Activated CD4-positive, alpha-beta memory T cell treated with anti-CD3 and anti-CD28 coated beads for 36 hours (primary cell): ENCODE measurements around the gene ZNF407. TPM values are rescaled to one million over a fixed set of nuclear protein-coding genes. Genes with fewer than 3 reads are reported as not detected.

ENCODE experiments used
- CTCF ChIA-PET: fragments of 350-600 bp; sonication (Branson Sonifier 250); formaldehyde crosslinking; loops from one replicate; lab custom pipeline; 2021; ENCODE audit warnings: antibody characterized with exemption, inconsistent platforms; lab: Charles Lee
- POLR2A ChIA-PET: fragments of 350-600 bp; sonication (Branson Sonifier 250); formaldehyde crosslinking; loops from one replicate; lab custom pipeline; 2021; ENCODE audit warnings: antibody characterized with exemption; lab: Charles Lee
- DNase-seq: peaks from one replicate; pipeline ENCODE4 v3.0.0-alpha.2; 2020
- H3K27ac Mint-ChIP-seq: one replicate; pipeline ENCODE4 v1.8.0; 2021; ENCODE audit warnings: mixed read lengths
- H3K27me3 Mint-ChIP-seq: one replicate; pipeline ENCODE4 v1.8.0; 2021; ENCODE audit warnings: mixed read lengths
- H3K36me3 Mint-ChIP-seq: one replicate; pipeline ENCODE4 v1.8.0; 2021; ENCODE audit warnings: mixed read lengths
- H3K4me1 Mint-ChIP-seq: one replicate; pipeline ENCODE4 v1.8.0; 2021; ENCODE audit warnings: low read depth, mixed read lengths
- H3K4me3 Mint-ChIP-seq: one replicate; pipeline ENCODE4 v1.8.0; 2021; ENCODE audit warnings: mild to moderate bottlenecking, mixed read lengths
- H3K9me3 Mint-ChIP-seq: one replicate; pipeline ENCODE4 v1.8.0; 2021; ENCODE audit warnings: mixed read lengths
- intact Hi-C: fragments of 100-400 bp; cut with micrococcal nuclease; formaldehyde crosslinking; loops from one replicate; pipeline ENCODE4 v1.15.1; 2023
- total RNA-seq, 2 experiments: library from RNA; stranded (reverse); gene quantifications; one replicate each; pipeline ENCODE4 v1.2.3, GENCODE V29; 2021

Gene ZNF407
- total RNA-seq, 2 experiments from 2014 or later, result 10.0 to 10.5 TPM

DNA sequence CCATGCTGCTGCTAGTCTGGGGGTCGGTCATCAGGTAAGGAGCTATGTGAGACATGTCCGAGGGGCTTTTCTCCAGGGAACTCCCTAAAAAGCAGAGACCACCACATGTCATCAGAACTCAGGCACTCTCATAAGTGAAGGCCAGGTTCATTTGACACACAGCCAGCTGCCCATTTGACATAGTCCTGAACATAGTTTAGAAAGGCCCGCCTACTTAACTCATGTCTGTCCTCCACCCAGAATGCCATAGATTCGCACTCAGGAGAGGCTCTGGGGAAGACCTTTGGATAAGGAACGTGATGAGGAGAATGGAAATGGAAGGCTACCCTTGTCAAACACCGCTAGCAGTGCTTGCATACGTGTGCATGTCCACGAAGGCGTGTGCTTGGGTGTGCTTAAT, 454.1 kb downstream of the ZNF407 start:
- Mint-ChIP-seq H3K4me3 (no peak overlapping the region), H3K27ac (no peak overlapping the region), H3K4me1 (no peaks in the 10 kb centered on the region), H3K36me3 (no peaks in the 10 kb centered on the region), H3K9me3 (no peaks in the 10 kb centered on the region), H3K27me3 (no peaks in the 10 kb centered on the region)
- POLR2A ChIA-PET, result no interaction called here
- intact Hi-C loops, result no loop called here
- DNase-seq, result no peak
- CTCF ChIA-PET, result no interaction called here

GRCh38 chr18:75052475-75052874, 454.8 kb downstream of the ZNF407 start:
- no peak overlapping the region for H3K27ac Mint-ChIP-seq

DNA sequence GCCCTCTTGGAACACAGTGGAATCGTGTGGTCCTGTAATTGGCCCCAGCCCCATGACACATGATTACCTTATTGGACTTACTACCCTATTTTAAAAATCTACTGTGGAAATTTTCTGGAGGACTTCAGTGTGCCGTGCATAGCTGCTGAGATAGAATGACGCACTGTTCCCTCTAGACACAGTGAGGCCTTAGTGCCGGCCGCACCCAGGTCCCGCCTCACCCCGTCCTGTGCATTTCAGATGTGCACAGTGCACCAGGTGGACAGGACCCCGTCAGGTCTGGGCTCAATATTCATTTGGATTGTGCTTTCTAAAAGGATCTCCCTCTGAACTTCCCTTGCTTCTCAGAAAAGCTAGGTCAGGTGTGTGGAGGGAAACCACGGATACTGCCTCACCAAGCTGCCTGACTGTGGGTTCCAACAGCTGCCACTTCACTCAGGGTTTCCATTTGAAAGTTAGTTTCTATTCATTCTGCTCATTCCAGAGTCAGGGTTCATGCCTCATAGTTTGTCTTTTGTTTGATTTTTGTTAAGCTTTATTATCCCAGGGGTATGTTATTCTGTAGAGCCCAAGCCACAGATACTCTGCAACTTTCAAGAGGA, 455.5 kb downstream of the ZNF407 start:
- Mint-ChIP-seq H3K27ac (no peak overlapping the region), H3K4me3 (no peak overlapping the region), H3K27me3 (no peaks in the 10 kb centered on the region), H3K36me3 (no peaks in the 10 kb centered on the region), H3K4me1 (no peaks in the 10 kb centered on the region), H3K9me3 (no peaks in the 10 kb centered on the region)
- intact Hi-C loops, result no loop called here
- CTCF ChIA-PET, result no interaction called here
- POLR2A ChIA-PET, result no interaction called here
- DNase-seq, result no peak

More at GRCh38 chr18:75052475-75052874, 454.8 kb downstream of the ZNF407 start:
- intact Hi-C loops, result no loop called here
- Mint-ChIP-seq H3K4me1 (no peaks in the 10 kb centered on the region), H3K9me3 (no peaks in the 10 kb centered on the region), H3K36me3 (no peaks in the 10 kb centered on the region), H3K4me3 (no peak overlapping the region), H3K27me3 (no peaks in the 10 kb centered on the region)
- ChIA-PET CTCF (no interaction called here), POLR2A (no interaction called here)
- DNase-seq, result no peak

- Mint-ChIP-seq H3K27ac (no peak overlapping the region), H3K4me1 (no peaks in the 10 kb centered on the region), H3K4me3 (no peak overlapping the region), H3K36me3 (no peaks in the 10 kb centered on the region), H3K9me3 (no peaks in the 10 kb centered on the region), H3K27me3 (no peaks in the 10 kb centered on the region)
- DNase-seq, result no peak
- ChIA-PET CTCF (no interaction called here), POLR2A (no interaction called here)
- intact Hi-C loops, result no loop called here
Measured at GRCh38 chr18:75054046-75054445, 456.4 kb downstream of the ZNF407 start.

GRCh38 chr18:75054611-75055010, 456.9 kb downstream of the ZNF407 start:
- H3K4me1 Mint-ChIP-seq, result no peaks in the 10 kb centered on the region
- no peak overlapping the region for H3K27ac Mint-ChIP-seq
- no peaks in the 10 kb centered on the region for H3K9me3 Mint-ChIP-seq
- no peak overlapping the region for H3K4me3 Mint-ChIP-seq
- DNase-seq, result no peak
- POLR2A ChIA-PET, result no interaction called here
- no peaks in the 10 kb centered on the region for H3K27me3 Mint-ChIP-seq
- intact Hi-C loops, result no loop called here
- peaks cover 3% of the 10 kb centered on the region for H3K36me3 Mint-ChIP-seq
- CTCF ChIA-PET, result no interaction called here

DNA sequence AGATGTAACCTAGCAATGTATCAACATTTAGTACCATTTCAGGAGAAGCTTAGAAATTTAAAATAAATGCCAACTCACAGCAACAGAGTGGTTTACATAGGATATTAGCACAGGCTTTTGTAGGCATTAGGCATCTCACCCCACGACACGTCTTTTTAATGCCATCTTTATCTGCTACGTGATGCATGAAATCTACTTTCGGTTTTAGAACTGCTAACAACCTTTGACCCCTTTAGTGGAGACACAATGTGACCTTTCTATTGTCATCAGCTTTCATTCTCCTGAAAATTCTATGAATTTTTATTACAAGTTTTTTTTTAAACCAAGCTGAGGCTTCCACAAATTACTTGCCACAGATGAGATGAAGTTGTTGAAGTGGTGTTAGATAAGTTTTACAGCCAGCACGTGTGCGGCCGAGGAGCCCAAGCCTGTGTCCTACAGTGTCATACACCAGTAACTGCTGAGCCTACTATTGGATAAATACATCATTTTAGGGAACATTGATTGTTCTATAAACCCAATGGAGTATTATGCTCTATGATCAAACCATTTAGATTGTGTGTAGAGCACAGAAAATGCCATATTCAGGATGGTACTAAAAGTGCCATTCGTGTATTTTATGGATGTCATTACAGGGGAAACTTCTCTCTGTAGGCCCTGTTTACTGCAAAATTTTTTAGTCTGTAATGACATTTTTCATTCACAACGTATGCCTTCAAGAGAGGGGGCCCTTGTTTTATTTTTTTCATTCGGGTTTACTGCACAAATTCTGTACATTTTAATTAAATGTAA, 459.7 kb downstream of the ZNF407 start:
- DNase-seq, result no peak
- ChIA-PET CTCF (no interaction called here), POLR2A (no interaction called here)
- no peaks in the 10 kb centered on the region for H3K27me3 Mint-ChIP-seq
- no peak overlapping the region for H3K27ac Mint-ChIP-seq
- H3K4me1 Mint-ChIP-seq, result no peaks in the 10 kb centered on the region
- H3K4me3 Mint-ChIP-seq, result no peak overlapping the region
- peaks cover 5% of the 10 kb centered on the region for H3K36me3 Mint-ChIP-seq
- H3K9me3 Mint-ChIP-seq, result no peaks in the 10 kb centered on the region
- intact Hi-C loops, result no loop called here

DNA sequence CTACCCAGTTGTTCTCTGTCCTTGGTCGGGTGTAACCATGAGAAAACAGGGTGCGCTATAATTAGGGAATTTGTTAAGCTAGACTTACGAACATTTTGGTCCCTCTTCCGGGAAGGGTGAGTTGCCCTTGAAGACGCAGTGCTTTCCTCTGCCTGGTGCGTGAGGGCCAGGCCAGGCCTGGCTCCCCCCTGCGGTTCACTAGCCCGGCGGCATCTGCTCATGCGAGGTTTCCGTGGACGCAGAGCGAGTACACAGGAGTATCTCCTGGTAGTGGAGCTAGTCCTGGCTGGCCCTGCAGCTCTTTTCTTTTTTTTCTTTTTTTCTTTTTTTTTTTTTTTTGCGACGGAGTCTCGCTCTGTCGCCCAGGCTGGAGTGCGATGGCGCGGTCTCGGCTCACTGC, 462.5 kb downstream of the ZNF407 start:
- H3K27ac Mint-ChIP-seq, result no peak overlapping the region
- H3K27me3 Mint-ChIP-seq, result no peaks in the 10 kb centered on the region
- ChIA-PET POLR2A (no interaction called here), CTCF (no interaction called here)
- H3K36me3 Mint-ChIP-seq, result peaks cover 15% of the 10 kb centered on the region
- H3K9me3 Mint-ChIP-seq, result no peaks in the 10 kb centered on the region
- no peaks in the 10 kb centered on the region for H3K4me1 Mint-ChIP-seq
- no peak for DNase-seq
- intact Hi-C loops, result no loop called here
- no peak overlapping the region for H3K4me3 Mint-ChIP-seq

DNA sequence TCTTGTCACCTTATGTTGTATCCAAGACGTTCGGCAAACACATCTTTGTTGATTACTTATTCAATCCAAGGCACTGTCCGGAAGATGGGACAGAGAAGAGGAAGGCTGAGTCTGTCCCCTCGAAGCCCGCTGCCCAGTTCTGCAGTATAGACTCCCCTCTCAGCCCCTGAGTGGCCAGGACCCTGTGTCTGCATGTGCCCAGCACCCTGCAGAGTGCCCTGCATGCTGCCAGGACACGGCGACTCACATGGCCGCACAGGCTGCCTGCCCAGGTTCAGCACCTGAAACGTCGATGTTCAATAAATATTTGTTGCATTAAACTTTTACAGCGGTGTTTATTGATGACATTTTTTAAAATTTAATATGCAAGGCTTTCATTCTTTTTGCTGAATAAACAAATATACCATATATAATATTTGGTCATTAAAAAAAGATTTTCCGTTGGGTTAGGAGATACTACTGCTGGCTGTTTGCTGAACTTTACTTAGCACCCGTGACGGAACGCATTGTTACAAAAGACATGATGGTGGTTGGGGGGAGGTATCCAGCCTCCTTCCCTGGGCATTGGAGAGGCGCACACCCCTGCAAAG, 464.7 kb downstream of the ZNF407 start:
- no peaks in the 10 kb centered on the region for H3K27me3 Mint-ChIP-seq
- H3K36me3 Mint-ChIP-seq, result peaks cover 16% of the 10 kb centered on the region
- H3K9me3 Mint-ChIP-seq, result no peaks in the 10 kb centered on the region
- intact Hi-C loops, result no loop called here
- CTCF ChIA-PET, result no interaction called here
- H3K4me3 Mint-ChIP-seq, result no peak overlapping the region
- POLR2A ChIA-PET, result no interaction called here
- H3K27ac Mint-ChIP-seq, result no peak overlapping the region
- no peak for DNase-seq
- H3K4me1 Mint-ChIP-seq, result no peaks in the 10 kb centered on the region

DNA sequence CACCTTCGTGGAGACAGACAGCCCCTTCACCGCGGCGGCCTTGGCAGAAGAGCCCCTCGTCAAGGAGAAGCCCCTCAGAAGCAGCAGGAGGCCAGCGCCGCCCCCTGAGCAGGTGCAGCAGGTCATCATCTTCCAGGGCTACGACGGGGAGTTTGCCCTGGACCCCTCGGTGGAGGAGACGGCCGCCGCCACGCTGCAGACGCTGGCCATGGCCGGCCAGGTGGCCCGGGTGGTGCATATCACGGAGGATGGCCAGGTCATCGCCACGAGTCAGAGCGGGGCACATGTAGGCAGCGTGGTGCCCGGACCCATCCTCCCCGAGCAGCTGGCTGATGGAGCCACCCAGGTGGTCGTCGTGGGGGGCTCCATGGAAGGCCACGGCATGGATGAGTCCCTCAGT, 465.5 kb downstream of the ZNF407 start:
- no peak for DNase-seq
- H3K36me3 Mint-ChIP-seq, result peaks cover 16% of the 10 kb centered on the region
- ChIA-PET CTCF (no interaction called here), POLR2A (no interaction called here)
- no peak overlapping the region for H3K4me3 Mint-ChIP-seq
- no peaks in the 10 kb centered on the region for H3K9me3 Mint-ChIP-seq
- H3K27ac Mint-ChIP-seq, result no peak overlapping the region
- peaks cover 2% of the 10 kb centered on the region for H3K4me1 Mint-ChIP-seq
- H3K27me3 Mint-ChIP-seq, result no peaks in the 10 kb centered on the region
- intact Hi-C loops, result no loop called here

GRCh38 chr18:75063615-75064512, 466.2 kb downstream of the ZNF407 start:
- no peak overlapping the region for H3K4me3 Mint-ChIP-seq
- H3K27me3 Mint-ChIP-seq, result no peaks in the 10 kb centered on the region
- DNase-seq, result no peak
- H3K4me1 Mint-ChIP-seq, result peaks cover 7% of the 10 kb centered on the region
- H3K27ac Mint-ChIP-seq, result no peak overlapping the region
- intact Hi-C loops, result no loop called here
- ChIA-PET CTCF (no interaction called here), POLR2A (no interaction called here)
- H3K36me3 Mint-ChIP-seq, result peaks cover 16% of the 10 kb centered on the region
- no peaks in the 10 kb centered on the region for H3K9me3 Mint-ChIP-seq

GRCh38 chr18:75064513-75064905, 466.8 kb downstream of the ZNF407 start:
- H3K4me3 Mint-ChIP-seq, result no peak overlapping the region
- H3K9me3 Mint-ChIP-seq, result no peaks in the 10 kb centered on the region
- H3K36me3 Mint-ChIP-seq, result peaks cover 14% of the 10 kb centered on the region
- no peaks in the 10 kb centered on the region for H3K27me3 Mint-ChIP-seq
- ChIA-PET CTCF (no interaction called here), POLR2A (no interaction called here)
- no peak for DNase-seq
- intact Hi-C loops, result no loop called here
- peaks cover 12% of the 10 kb centered on the region for H3K4me1 Mint-ChIP-seq
- H3K27ac Mint-ChIP-seq, result no peak overlapping the region
